GM19023 (cell line): ENCODE data around the gene RASL10B.
A peak's percentile ranks its signal among the peaks of the same experiment; 100 is the strongest.
"Not testable (repeated sequence)": the region's sequence is repeated elsewhere in the genome, so short reads cannot be mapped to it uniquely, and the experiment has no call there.

Experiments
- ATAC-seq: cut with Tn5 transposase; IDR thresholded peaks from one replicate; pipeline ENCODE4 v1.9.1; 2021; ENCODE audit warnings: mild to moderate bottlenecking, moderate library complexity; ENCODE audit not compliant: unreplicated experiment

RASL10B gene

DNA sequence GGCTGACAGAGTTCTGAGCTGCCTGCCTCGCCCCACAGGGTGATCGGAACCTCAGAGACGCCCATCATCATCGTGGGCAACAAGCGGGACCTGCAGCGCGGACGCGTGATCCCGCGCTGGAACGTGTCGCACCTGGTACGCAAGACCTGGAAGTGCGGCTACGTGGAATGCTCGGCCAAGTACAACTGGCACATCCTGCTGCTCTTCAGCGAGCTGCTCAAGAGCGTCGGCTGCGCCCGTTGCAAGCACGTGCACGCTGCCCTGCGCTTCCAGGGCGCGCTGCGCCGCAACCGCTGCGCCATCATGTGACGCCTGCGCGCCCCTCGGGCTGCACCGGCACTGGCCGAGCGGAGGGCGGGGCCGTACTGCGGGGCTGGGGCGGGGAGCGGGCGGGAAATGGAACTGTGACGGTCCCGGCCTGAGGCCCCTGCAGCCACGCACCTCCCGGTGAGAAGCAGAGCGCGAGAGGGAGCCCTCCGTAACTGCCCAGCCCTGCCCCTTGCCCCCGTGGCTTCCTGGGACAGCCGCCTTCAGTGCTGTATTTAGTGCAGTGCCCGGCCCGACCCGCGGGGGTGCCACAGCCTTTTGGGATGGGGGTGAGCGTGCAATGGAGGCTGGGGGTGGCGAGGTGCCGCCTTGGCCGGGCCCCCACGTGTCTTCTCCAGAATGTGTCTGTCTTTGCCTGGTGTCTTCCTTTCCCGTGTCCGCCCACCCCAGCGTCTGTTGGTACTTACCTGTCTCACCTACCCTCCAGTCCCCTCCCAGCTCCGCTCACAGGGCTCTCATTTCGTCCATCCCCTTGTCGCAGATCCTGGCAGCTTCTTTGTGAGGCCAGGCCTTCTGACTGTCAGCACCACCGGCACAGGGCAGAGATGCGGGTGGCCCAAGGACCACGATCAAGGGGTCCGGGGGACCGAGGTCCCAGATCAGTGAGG lies 9.8 kb downstream of the RASL10B start:
- ATAC-seq = no peak

GRCh38 chr17:35742496-35742895 lies 11.1 kb downstream of the RASL10B start:
- no peak for ATAC-seq

DNA sequence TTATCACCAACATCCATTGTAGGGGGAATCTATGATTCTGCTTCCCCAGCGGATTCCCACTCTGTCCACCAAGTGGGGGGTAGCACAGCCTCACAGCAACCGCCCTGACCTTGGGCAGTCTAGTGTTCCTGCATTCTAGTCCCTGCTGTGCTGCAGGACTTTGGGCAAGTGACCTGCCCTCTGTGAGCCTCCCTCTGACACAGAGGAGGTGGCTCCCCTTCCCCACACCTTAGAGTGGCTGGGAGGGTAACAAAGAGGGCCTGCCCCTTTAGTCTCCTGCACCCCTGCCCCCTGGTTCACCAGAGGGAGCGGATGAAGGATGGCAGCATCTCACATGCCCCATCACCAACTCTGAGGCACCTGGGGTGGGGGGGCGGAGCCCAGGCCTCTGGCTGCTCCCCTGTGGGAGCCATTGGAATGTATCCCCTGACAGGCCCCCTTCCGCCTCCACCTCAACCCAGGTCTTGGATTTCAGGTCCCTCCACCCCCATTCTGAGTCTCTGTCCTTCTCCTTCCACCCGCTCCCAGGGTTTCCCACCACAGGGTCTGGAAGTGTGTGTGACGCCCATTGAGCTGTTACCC lies 11.5 kb downstream of the RASL10B start:
- ATAC-seq = no peak

- ATAC-seq = no peak
Measured at GRCh38 chr17:35743626-35744328, 12.3 kb downstream of the RASL10B start.

- no peak for ATAC-seq
Measured at GRCh38 chr17:35744830-35745229, 13.4 kb downstream of the RASL10B start.

GRCh38 chr17:35745246-35745645 lies 13.8 kb downstream of the RASL10B start:
- no peak for ATAC-seq

- no peak for ATAC-seq
Measured at GRCh38 chr17:35745749-35746320, 14.4 kb downstream of the RASL10B start.

GRCh38 chr17:35747540-35748017 lies 16.1 kb downstream of the RASL10B start:
- ATAC-seq = peak; percentile 47

GRCh38 chr17:35748341-35748841 lies 17.0 kb downstream of the RASL10B start:
- ATAC-seq = no peak

- ATAC-seq = no peak
Measured at GRCh38 chr17:35748979-35749378, 17.5 kb downstream of the RASL10B start.

DNA sequence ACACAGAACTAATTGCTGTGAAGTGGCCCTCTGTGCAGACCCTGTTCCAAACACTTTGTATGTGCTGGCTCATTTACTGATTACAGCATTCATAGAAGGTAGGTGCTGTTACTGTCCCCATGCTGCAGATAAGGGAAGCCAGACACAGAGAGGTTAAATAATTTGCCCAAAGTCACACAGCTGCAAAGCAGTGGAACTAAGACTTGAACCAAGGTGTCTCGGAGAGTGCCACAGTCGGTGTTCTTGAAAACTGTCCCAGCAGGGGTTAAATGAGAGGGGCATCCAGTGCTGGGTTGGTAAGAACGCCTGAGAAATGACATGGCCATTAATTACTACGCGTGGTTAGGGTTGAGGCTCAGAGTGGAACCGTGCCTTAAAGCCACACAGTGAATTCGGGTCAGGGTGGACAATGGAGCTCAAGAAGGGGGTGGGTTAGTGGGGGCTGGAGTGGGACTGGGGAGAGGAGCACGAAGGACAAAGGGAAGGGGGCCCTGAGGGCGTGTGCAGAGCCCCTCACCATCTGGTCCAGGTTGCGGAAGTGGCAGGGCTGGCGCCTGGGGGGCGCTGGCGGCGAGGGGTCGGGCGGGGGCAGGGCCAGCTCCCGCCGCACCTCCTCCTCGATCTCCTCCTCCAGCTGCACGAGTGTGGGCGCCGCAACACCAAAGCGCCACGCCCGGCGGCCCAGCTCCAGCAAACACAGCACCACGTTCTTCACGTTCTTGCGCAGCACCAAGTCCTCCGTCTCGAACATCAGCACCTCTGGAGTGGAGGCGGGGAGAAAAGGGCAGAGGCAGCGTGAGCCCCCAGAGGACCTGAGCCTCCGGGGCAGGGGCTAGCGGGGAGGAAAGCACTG lies 18.3 kb downstream of the RASL10B start:
- ATAC-seq = no peak

DNA sequence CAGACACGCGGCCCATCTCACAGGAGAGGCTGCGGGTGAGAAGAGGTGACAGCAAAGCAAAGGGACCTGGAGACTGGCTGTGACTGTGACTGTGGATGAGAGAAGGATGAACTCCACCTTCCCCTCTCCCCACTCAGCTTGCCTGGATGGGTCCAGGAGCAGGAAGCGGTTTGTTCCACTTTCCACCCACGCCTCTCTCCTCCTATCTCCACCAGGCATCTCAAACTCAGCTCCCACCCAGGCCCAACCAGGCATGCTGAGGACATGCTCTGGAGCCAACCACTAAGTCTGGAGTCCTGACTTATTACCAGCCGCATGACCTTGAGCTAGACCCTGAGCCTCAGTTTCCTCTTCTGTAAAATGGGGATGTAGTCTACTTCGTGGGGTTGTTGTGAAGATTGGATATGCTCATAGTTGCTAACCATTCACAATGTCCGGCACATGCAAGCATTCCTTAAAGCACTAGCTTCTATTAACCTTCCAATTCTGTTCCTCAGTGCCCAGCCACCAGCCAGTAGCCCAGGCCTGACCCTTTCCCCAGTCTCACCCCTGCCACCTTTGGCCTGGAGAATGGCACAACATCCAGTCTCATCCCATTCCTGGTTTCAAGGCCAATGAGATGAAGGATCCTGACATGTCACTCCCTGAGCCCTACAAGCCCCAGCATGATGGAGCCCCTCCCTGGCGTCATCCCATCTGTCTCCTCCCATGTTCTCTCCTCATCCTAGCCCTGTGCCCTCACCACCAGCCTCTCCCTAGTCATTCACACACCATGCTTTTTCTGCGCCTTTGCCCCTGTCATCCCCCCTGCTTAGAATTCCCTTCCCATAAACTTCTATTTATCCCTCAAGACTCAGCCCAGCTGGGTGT lies 19.3 kb downstream of the RASL10B start:
- no peak for ATAC-seq

DNA sequence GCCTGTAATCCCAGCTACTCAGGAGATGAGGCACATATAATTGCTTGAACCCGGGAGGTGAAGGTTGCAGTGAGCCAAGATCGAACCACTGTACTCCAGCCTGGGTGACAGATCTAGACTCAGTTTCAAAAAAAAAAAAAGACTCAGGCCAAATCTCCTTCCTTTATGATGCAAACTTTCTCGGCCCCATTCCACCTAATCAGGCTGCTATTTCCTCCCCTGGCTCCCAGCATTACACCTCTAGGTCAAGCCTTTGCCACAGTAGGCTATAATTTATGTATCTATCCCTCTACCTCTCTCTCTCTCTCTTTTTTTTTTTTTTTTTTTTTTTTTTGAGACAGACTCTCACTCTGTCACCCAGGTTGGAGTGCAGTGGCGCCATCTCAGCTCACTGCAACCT lies 20.1 kb downstream of the RASL10B start:
- not testable (repeated sequence) for ATAC-seq

- ATAC-seq = no peak
Measured at GRCh38 chr17:35752471-35752870, 21.0 kb downstream of the RASL10B start.

DNA sequence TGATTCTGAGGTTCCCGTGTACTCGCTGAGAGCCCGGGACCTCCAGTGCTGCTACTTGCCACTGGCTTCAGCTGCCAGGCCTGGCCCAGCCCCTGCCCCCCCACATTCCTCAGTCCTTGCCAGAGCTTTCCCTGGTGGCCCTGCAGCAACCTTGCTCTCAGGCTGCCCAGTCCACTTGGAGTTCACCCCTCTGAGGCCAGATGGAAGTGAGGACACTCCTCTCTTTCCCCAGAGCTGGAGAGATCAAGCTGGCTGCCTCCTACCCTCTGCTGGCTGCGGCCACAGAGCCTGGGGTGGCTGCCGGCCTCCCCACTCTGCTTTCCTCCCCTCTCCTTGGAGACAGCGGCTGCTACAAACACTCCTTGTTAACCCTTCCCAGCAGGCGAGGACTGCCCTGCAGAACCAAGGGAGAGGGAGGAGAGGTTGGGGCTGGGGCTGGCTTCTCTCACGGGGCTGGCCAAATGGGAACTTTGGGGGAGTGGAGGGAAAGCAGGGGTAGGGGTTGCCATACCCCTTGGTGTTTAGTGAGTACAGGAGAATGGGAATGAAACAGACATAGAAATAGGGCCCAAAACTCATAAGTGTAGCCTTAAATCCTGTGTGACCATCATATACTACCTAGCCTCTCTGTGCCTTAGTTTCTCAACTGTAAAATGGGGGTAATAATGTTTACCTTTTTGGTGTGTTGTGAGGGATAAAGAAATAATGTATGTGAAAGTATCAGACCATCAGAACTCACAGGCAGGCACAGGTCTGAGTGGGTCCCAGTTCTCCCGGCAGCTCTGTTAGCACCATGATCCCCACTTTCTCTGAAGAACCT lies 21.7 kb downstream of the RASL10B start, which contains the start of gene GAS2L2:
Gene GAS2L2, minus strand, starts transcription at position 295 of the 820 bp plus-strand sequence. CDS start 389 bp downstream, outside the sequence.
- ATAC-seq = no peak

- no peak for ATAC-seq
Measured at GRCh38 chr17:35757243-35757642, 25.8 kb downstream of the RASL10B start.

DNA sequence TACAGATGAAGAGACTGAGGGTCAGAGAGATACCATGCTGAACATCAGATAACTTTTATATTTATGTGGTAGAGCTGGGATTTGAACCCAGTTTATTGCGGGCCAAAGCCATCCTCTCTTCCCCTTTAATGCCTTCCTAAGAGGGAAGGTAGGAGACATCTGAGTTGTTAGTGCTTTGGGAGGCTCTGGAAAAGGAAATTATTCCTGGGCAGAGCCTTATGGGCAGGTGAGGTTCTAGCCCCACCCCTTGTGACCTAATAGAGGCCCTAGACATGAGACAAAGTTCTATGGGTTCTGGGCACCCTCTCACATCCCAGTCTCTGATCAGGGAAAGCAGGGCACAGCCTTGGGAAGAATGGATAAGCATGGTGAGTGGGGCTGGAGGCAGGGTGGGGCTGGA lies 29.1 kb downstream of the RASL10B start, which contains the start of gene C17orf50:
Gene C17orf50, plus strand, starts transcription at position 301 of the 400 bp plus-strand sequence. Its CDS starts 55 bp downstream, at position 356.
- no peak for ATAC-seq

DNA sequence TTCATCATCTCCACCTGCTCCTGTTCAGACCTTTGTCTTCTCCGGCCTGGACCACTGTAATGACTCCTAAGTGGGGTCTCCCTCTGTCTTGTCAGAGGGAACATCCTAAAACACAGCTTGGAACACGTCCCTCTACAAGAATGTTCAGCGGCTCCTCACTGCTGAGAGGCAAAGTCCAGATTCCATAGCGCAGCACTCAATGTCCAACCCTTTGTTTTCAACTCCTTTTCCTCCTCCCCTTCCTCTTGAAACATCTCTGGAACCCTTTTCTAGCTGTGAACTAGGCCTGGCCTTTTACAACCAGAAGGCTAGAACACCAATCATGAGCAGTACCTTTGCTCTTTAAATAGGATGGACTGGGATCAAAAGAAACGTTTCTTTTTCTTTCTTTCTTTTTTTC lies 30.2 kb downstream of the RASL10B start:
- no peak for ATAC-seq
